ENCODE measurements around the gene CAMTA2. TPM values are rescaled to one million over a fixed set of nuclear protein-coding genes. Genes with fewer than 3 reads are reported as not detected.

CAMTA2 gene
- total and polyA plus RNA-seq, 9 of the 15 experiments (the other 6 are each of a cell fraction or from before 2014, with no cell fraction given): 0.24 to 25.1 (median 6.3) TPM

GRCh38 chr17:4948931-4949320 is 38.5 kb downstream of the CAMTA2 start (continued):
- TF ChIP-seq MXD1 (CRISPR knock-in tag; IDR thresholded peaks at IDR 0.05; ENCODE audit: borderline replicate concordance, poor library complexity, severe bottlenecking) (no peak), BRCA1 (IDR thresholded peaks at IDR 0.05) (no peak), BRCA1 (CRISPR knock-in tag; IDR thresholded peaks at IDR 0.05) (no peak), HMGN3 (IDR thresholded peaks at IDR 0.05; ENCODE audit: borderline replicate concordance, extremely low read depth, insufficient read length, low read depth, low read length) (peak; percentile 45), ILF3 (IDR thresholded peaks at IDR 0.05; ENCODE audit: borderline replicate concordance) (no peak), SFPQ (IDR thresholded peaks at IDR 0.05; ENCODE audit: low read depth, low read length) (no peak), TEAD2 (tag; IDR thresholded peaks at IDR 0.05) (no peak), MAFF (IDR thresholded peaks at IDR 0.05; ENCODE audit: low read length) (no peak), SP2 (IDR thresholded peaks at IDR 0.05; ENCODE audit: extremely low read depth, low read depth, low read length, poor library complexity, severe bottlenecking) (no peak), CSDE1 (IDR thresholded peaks at IDR 0.05) (no peak), MAFG (tag; conservative IDR thresholded peaks at IDR 0.05) (no peak), MEIS2 (IDR thresholded peaks at IDR 0.05; ENCODE audit: partially characterized antibody) (peak; percentile 70), ZNF778 (CRISPR knock-in tag; IDR thresholded peaks at IDR 0.05) (no peak), ZNF75A (CRISPR knock-in tag; IDR thresholded peaks at IDR 0.05) (no peak), ELF2 (CRISPR knock-in tag; IDR thresholded peaks at IDR 0.05) (no peak), HSF4 (CRISPR knock-in tag; IDR thresholded peaks at IDR 0.05; ENCODE audit: borderline replicate concordance) (no peak), ATF1 (CRISPR knock-in tag; IDR thresholded peaks at IDR 0.05) (no peak), ATF1 (tag; IDR thresholded peaks at IDR 0.05) (no peak), HNRNPUL1 (IDR thresholded peaks at IDR 0.05; ENCODE audit: low read length) (no peak), EP400 (IDR thresholded peaks at IDR 0.05) (0 out of 2 replicates have a peak, but pooled peaks have one; percentile 2), ZNF507 (tag; conservative IDR thresholded peaks at IDR 0.05) (no peak), CBX5 (IDR thresholded peaks at IDR 0.05; ENCODE audit: borderline replicate concordance, low read depth) (no peak), LCOR (CRISPR knock-in tag; IDR thresholded peaks at IDR 0.05) (no peak), HDAC8 (tag; IDR thresholded peaks at IDR 0.05) (no peak), THAP12 (CRISPR knock-in tag; IDR thresholded peaks at IDR 0.05) (no peak; the same call in 1 of the 2 replicates), ZNF431 (CRISPR knock-in tag; IDR thresholded peaks at IDR 0.05) (no peak), CTBP1 (IDR thresholded peaks at IDR 0.05; ENCODE audit: borderline replicate concordance) (peak; percentile 32; the same call in 1 of the 2 replicates)
